ENCODE results near the gene DMKN.

- TF ChIP-seq CTCF (conservative IDR thresholded peaks at IDR 0.05 in 1 of 2, IDR thresholded peaks at IDR 0.05 in 1 of 2; ENCODE audit: low read depth in 1 of 2, low read length in 2 of 2) (no peak), EZH2 (IDR thresholded peaks at IDR 0.05; ENCODE audit: low read length, missing control alignments) (no peak)
Observed at GRCh38 chr19:35454663-35455062, 58.8 kb downstream of the DMKN start.
